ENCODE data around the gene C1QTNF1.

GRCh38 chr17:78977681-78977943 lies 46.4 kb upstream of the C1QTNF1 start:
- no peak for TF ChIP-seq STAG1 (CRISPR knock-in tag; IDR thresholded peaks at IDR 0.05; ENCODE audit: borderline replicate concordance)
- no peak for TF ChIP-seq CBX1 (IDR thresholded peaks at IDR 0.05; ENCODE audit: low read depth)
- TF ChIP-seq ZNF232 (CRISPR knock-in tag; IDR thresholded peaks at IDR 0.05), result no peak
- TF ChIP-seq POLR2A (conservative IDR thresholded peaks at IDR 0.05), result no peak
- no peak for TF ChIP-seq ZBTB8A (IDR thresholded peaks at IDR 0.05; ENCODE audit: partially characterized antibody)

Data from K562 (cell line).